Fibroblast of lung (primary cell): ENCODE data around the gene PAFAH2.

Experiments
- CTCF ChIP-seq, 2 donors: IDR thresholded peaks in 1 of 2; conservative IDR thresholded peaks in 1 of 2; 1 replicate in 1 of 2; 2 replicates in 1 of 2; pipeline ENCODE4 v1.5.1; 2011 to 2012; ENCODE audit warnings: low read length in 2 of 2, control low read depth in 1 of 2, inconsistent platforms in 1 of 2, low read depth in 1 of 2, mild to moderate bottlenecking in 1 of 2
- EZH2 ChIP-seq: IDR thresholded peaks from 2 replicates; pipeline ENCODE4 v1.5.1; 2012; ENCODE audit warnings: low read length, control low read depth, mild to moderate bottlenecking; ENCODE audit errors: missing control alignments

GRCh38 chr1:26027716-26028489 is 30.0 kb upstream of the PAFAH2 start:
- TF ChIP-seq CTCF (conservative IDR thresholded peaks at IDR 0.05 in 1 of 2, IDR thresholded peaks at IDR 0.05 in 1 of 2; ENCODE audit: low read depth in 1 of 2, low read length in 2 of 2) (no peak), EZH2 (no peak)
